ENCODE data around the gene BET1L.
"Not testable (repeated sequence)": the region's sequence is repeated elsewhere in the genome, so short reads cannot be mapped to it uniquely, and the experiment has no call there.

The BET1L gene

GRCh38 chr11:191490-192478 is 15.4 kb downstream of the BET1L start:
- peak; percentile 37 for DNase-seq

- DNase-seq: not testable (repeated sequence)
Measured at GRCh38 chr11:190546-190945, 16.7 kb downstream of the BET1L start.

GRCh38 chr11:189843-190311 is 17.3 kb downstream of the BET1L start:
- DNase-seq: peak; percentile 86

GRCh38 chr11:189200-189783 is 17.9 kb downstream of the BET1L start:
- peak; percentile 3 for DNase-seq

GRCh38 chr11:180242-180641 is 27.0 kb downstream of the BET1L start:
- not testable (repeated sequence) for DNase-seq

Data from stimulated activated CD4-positive, alpha-beta T cell treated with anti-CD3 and anti-CD28 coated beads, Interleukin-1b, Interleukin-23, amount 100 ng/mL, for 48 hours (primary cell).